ENCODE data around the gene NOL4L.
A peak's percentile ranks its signal among the peaks of the same experiment; 100 is the strongest.

The NOL4L gene

DNA sequence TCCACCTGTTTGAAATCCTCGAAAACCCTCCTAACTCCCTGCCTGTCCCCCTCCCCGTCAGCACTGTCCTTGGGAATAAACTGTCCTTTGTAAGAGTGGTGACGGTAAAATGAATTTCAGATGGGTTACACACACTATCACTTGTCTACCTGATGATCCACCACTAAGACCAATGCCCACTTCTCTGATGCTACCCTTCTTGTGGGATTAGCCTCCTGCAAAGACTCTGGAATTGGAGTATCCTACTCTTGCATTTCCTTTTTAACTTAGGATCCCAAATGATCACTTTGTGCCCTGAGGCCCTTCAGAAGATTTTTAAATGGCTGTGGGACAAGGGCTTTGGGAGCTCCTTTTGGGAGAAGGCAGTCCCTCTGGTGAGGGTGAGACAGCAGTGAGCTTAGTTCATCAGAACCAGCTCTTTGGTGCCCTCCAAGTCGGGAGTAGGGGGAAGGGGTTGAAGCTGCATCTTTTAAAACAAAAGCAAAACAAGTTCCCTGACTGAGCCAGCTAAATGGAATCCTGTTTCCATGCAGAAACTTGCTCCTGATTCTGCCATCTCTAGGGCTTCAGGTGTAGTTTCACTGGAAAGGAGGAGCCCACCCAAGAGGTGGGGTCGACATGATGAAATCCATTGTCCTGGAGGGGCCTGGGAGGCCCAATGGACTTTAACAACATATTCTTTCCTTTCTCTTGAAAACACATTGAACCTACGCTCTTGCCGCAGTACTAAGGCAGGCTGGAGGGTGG is 140.5 kb downstream of the NOL4L start:
- peak; percentile 32 for DNase-seq (ENCODE audit: low spot score)

DNA sequence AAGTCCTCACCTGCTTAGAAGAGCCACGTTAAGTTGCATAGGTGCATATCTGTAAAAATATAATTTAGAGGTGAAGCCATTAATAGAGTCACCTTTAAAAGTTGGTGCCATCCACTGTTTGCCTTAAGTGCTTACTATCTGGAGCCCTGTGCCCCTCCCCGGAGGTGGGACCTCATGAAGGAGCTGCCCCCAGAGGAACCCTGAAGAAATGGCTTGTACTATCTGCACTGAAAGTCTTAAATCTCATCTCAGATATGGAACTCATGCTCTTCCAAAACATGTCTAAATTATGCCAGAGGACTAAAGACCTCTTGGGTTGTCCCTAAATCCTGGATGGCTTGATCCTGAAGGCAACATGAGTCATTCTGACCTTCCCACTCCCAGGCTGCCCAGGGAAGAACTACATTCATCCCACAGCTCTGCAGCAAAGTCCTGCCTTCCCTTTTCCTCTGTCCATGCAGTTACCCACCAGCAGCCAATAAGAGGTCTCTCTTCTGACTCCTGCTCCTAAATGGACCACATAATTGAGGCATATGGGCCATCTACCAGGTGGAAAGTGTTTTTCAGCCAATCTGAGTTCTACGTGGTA is 141.7 kb downstream of the NOL4L start:
- DNase-seq (ENCODE audit: low spot score), result no peak

DNA sequence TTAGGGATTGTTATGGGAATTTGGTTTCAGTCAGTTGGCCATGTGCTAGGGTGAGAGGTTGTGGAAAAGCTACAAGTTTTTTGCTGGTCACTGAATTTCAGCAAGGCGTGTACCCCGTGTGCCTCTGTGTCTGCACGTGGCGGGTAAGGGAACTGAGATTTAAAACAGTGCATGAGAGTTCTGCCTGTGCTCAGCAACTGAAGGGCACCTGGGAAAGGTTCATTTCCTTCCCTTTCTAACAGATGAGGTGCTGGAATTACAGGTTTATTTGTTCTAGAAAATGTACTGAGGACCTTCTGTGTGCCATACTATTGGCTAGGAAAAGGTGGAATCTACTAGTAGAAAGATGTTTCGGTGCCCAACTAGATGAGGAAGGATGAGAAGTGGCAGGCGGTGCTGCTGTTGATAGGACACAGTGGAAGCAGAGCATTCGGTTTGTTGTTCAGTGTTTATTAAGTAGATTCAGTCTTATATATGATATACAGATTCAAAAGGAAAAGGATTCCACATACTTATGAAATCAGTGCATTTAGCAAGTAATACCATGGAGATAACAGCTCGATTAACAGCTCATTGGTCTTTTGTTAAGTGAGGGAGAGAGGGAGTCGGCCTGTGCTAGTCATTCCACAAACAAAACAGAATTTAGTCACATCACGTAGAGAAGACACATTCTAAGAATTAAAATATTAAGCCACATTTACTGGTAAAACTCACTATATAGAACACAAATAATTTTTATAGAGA is 142.3 kb downstream of the NOL4L start:
- no peak for DNase-seq (ENCODE audit: low spot score)

DNA sequence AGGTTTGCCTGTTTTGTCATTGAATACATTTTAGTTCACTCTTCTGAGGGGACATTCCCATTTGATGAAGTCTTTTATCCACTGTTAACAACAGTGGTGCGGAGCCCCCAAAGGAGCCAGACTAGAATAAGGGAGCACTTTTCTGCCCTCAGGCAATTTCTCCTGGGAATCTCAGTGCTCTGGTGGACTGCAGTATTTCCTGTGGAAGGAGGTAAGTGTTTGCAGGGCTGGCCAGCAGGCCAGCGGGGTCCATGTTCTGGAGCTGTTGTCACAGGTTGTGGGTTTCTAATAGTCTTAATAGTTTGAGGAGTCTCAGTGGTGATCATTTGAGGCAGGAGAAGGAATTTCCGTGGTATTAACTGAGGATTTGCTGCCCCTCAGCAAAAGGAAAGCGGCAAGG is 143.5 kb downstream of the NOL4L start:
- DNase-seq (ENCODE audit: low spot score), result no peak

DNA sequence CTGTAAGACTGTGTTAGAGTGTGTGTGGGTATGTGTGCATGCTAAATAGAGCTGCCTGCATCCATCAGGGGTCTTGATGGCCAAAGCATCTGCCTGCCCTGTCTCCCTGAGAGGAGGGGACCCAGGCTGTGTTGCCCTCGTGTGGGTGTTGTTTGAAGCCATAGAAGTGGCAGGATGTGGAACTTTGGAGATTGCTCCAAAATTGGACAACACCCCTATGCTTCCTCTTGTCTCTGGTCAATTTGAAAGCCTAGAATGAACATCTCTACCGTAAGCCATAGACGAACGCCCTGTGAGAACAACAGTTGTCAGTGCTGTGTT is 144.4 kb downstream of the NOL4L start:
- DNase-seq (ENCODE audit: low spot score), result no peak

DNA sequence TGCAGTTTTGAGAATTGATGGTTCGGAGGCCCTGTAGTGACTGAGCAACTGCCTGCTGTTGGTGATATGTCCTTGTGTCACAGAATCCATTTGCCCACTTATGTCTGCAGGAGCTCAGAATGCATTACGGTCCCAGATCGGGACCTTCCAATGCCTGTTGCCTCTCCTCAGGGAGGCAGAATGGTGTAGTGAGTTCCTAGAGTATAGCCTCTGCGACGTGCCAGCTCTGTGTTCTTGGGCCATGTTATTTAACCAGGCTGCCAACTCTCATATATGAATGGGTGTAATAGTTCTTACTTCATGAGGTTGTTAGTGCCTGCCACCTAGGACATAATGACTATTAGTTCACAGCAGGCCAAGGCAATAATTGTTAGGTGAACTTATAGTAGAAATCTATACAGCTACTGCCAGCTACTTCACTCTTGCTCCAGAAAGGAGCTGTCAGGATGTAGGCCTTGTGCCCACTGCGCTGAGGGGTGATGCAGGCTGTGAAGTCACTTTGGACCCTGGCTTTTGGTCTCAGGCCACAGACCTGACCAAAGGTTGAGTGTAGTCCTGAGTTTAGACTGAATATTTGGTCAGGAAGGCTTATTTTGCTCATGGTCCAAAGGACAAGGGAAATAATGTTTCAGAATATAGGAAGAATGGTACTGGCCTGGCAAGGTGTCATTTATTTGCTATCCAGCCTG is 144.9 kb downstream of the NOL4L start:
- no peak for DNase-seq (ENCODE audit: low spot score)

DNA sequence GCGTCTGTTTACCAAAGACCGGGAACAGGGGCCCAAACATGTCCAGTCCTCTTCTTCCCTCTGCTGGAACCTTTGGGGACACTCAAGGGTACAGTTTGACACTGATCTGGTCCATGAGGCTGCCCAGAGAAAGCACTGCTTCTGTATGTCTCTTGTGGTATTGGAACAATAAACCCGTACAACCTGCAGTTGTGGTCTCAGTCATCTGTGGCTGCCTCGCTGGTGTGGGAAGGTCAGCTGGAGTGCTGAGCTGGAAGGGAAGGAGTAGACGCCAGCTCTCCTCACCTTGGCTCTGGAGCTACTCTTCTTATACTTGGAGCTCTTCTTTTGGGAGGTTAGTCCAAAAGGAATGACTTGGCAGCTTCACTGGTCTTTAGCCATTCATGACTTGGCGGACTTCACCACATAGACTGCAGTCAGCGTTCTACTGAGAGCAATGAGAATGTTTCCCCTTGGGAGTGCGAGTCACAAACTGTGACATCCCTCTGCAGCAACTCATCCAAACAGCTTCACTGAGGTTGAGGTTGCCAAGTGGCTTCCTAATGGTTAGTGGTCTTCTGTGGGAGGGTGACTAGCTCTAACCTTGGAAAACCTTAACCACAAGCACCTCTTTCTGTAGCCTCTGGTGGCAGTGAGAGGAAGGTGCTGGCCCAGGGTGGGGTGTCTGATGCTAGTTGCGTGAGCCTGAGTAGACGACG is 145.9 kb downstream of the NOL4L start:
- DNase-seq (ENCODE audit: low spot score), result no peak

DNA sequence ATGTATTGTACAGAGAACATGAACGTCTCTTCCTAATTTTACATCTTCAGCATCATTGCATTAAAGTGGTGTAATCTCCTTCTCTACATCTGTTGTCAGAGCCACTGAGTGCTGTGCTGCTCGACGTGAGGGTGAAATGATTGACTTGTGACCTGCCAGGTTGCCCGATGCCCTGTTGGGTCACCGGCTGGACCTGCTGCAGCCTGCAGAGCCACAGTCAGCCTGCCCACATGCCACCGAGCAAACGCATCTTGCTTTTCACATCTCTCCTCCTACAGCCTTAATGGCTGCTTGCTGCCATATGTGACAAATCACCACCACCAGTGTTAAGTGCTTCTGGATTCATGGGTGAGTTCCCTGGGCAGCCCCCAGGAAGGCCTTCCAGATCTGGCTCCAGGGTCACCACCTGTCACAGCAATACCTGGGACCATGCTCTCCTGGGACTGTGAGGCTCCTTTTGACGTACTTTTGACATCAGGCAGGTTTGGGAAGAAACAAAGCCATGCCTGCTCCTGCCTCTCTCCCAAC is 146.7 kb downstream of the NOL4L start:
- no peak for DNase-seq (ENCODE audit: low spot score)

DNA sequence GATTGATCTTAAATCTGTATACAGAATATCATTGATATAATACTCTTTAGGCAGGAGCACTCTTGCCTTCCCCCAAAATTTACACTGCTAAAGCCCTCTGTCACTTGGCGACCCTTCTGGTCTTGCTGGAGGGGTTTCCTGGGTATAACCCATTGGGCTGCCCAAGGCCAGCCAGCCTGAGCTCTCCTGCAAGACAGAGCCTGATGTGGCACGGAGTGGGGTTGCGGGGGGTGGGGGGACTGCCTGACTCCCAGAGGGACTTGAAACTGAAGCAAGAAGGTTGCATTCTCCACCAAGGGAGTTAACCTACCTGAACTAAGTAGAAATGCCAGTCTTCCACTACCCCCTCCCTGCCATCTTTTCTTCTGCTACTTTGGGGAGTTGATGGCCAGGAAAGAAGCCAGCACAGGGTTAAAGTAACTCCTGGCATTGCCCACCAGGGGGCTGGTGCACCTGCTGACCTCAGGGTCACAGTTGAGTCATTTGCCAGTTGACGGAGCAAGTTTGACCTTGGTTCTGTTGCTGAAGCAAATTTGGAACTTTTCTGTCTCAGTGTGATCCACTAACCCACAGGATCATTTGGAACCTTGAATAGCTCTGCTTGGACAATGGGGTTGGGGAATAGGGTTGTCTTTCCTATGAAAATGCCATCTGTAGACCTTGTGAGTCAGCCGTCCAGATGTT is 147.6 kb downstream of the NOL4L start:
- no peak for DNase-seq (ENCODE audit: low spot score)

DNA sequence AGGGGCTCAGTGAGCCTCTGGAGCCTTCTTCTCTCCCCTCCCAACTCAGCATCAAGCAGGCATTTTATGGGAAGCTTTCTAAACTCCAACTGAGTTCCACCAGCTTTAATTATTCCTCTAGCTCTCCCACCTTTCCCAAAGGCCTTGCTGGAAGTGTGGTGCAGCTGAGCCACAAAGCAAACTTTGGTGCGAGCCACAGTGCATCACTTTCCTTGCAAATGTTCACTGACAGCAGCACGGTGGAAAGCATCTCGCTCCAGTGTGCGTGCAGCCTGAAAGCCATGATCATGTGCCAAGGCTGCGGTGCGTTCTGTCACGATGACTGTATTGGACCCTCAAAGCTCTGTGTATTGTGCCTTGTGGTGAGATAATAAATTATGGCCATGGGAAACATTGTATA is 148.2 kb downstream of the NOL4L start:
- no peak for DNase-seq (ENCODE audit: low spot score)

DNA sequence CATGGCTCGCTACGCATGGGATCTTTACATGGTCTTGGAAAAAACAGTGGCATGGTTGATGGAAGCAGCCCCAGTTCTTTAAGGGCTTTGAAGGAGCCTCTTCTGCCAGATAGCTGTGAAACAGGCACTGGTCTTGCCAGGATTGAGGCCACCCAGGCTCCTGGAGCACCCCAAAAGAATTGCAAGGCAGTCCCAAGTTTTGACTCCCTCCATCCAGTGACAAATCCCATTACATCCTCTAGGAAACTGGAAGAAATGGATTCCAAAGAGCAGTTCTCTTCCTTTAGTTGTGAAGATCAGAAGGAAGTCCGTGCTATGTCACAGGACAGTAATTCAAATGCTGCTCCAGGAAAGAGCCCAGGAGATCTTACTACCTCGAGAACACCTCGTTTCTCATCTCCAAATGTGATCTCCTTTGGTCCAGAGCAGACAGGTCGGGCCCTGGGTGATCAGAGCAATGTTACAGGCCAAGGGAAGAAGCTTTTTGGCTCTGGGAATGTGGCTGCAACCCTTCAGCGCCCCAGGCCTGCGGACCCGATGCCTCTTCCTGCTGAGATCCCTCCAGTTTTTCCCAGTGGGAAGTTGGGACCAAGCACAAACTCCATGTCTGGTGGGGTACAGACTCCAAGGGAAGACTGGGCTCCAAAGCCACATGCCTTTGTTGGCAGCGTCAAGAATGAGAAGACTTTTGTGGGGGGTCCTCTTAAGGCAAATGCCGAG is 148.8 kb downstream of the NOL4L start:
- no peak for DNase-seq (ENCODE audit: low spot score)

DNA sequence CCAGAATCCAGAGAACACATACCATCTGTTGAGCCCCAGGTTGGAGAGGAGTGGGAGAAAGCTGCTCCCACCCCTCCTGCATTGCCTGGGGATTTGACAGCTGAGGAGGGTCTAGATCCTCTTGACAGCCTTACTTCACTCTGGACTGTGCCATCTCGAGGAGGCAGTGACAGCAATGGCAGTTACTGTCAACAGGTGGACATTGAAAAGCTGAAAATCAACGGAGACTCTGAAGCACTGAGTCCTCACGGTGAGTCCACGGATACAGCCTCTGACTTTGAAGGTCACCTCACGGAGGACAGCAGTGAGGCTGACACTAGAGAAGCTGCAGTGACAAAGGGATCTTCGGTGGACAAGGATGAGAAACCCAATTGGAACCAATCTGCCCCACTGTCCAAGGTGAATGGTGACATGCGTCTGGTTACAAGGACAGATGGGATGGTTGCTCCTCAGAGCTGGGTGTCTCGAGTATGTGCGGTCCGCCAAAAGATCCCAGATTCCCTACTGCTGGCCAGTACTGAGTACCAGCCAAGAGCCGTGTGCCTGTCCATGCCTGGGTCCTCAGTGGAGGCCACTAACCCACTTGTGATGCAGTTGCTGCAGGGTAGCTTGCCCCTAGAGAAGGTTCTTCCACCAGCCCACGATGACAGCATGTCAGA is 149.6 kb downstream of the NOL4L start:
- no peak for DNase-seq (ENCODE audit: low spot score)

DNA sequence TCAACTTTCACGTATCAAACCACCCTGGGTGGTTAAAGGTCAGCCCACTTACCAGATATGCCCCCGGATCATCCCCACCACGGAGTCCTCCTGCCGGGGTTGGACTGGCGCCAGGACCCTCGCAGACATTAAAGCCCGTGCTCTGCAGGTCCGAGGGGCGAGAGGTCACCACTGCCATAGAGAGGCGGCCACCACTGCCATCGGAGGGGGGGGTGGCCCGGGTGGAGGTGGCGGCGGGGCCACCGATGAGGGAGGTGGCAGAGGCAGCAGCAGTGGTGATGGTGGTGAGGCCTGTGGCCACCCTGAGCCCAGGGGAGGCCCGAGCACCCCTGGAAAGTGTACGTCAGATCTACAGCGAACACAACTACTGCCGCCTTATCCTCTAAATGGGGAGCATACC is 150.7 kb downstream of the NOL4L start:
- DNase-seq (ENCODE audit: low spot score), result no peak

DNA sequence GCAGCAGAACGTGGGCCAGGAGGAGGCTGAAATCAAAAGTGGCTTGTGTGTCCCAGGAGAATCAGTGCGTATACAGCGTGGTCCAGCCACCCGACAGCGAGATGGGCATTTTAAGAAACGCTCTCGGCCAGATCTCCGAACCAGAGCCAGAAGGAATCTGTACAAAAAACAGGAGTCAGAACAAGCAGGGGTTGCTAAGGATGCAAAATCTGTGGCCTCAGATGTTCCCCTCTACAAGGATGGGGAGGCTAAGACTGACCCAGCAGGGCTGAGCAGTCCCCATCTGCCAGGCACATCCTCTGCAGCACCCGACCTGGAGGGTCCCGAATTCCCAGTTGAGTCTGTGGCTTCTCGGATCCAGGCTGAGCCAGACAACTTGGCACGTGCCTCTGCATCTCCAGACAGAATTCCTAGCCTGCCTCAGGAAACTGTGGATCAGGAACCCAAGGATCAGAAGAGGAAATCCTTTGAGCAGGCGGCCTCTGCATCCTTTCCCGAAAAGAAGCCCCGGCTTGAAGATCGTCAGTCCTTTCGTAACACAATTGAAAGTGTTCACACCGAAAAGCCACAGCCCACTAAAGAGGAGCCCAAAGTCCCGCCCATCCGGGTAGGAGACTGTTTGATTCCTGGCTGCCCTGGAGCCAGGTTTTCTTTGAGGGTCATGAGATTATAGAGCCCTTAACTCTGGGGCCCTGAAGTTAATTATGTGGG is 151.7 kb downstream of the NOL4L start:
- no peak for DNase-seq (ENCODE audit: low spot score)

DNA sequence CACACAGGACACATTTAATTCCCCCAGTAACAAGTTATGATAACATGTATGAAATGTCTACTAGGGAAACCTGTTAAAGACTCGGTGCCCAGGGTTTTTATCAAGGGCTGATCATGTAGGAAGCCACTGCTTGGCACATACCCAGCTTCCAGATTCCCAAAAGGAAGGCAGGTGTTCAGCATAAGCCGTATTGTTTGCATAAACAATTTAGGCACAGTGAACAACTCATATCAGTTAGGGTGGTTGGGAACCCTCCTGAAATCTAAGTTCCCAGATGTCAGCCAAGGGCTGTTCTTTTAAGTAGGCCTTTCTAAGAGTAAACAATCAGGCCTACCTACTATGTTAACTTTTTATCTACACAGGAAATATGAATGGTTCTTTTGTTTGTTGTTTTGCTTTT is 152.9 kb downstream of the NOL4L start:
- DNase-seq (ENCODE audit: low spot score), result no peak

DNA sequence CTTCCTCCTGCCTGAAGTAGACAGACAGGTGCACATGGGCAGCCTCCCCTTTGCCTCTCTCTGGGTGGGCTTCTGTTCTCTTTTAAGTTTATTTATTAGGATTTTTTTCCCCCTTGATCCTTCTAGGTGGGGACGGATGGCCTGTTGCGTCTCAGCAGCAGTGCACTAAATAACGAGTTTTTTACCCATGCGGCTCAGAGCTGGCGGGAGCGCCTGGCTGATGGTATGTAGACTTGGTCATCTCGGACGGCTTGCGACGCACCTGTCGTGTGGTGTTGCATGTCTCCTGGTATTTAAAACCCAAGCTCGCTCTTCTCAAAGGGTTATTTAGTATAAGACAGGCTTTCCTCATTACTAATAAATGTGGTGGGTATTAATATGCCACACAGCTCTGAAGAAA is 153.7 kb downstream of the NOL4L start:
- no peak for DNase-seq (ENCODE audit: low spot score)

DNA sequence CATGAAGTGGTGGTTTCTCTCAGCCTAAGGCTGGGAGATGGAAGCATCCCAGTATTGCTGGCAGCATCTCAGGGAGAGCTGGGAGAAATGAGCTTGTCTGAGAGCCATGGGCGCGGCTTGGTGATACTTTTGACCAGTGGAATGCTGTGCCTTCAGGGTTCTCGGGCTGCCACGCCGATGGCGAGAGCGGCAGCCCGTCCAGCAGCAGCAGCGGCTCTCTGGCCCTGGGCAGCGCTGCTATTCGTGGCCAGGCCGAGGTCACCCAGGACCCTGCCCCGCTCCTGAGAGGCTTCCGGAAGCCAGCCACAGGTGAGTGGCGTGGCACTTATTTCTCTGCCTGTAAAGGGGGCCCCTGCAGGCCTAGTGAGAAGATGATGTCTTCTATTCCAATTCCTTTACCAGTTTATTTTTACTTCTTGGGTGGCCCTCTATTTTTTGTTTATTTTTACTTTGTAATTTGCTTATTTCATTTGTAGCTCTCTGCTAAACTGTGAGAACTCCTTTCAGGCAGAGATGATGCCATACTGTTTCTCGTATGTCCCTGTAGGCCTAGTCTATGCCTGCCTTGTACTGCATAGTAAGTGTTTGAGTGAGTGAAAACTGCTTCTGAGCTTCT is 155.3 kb downstream of the NOL4L start:
- no peak for DNase-seq (ENCODE audit: low spot score)

DNA sequence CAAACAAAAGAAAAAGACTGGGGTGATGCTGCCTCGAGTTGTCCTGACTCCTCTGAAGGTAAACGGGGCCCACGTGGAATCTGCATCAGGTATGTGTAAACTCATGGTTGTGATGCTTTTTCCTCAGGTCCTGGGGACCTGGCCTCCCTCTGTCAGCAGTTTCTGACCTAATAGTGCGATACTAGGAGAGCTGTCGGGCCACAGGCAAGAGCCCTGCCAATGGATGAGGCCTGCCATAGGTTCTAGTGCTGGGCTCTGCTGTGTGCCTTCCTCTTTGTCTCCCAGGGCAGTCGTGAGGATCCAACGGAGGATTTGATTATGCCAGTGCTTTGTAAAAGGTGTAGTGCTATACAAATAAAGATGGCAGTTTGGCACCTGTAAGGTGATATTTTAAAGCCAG is 155.8 kb downstream of the NOL4L start:
- no peak for DNase-seq (ENCODE audit: low spot score)

DNA sequence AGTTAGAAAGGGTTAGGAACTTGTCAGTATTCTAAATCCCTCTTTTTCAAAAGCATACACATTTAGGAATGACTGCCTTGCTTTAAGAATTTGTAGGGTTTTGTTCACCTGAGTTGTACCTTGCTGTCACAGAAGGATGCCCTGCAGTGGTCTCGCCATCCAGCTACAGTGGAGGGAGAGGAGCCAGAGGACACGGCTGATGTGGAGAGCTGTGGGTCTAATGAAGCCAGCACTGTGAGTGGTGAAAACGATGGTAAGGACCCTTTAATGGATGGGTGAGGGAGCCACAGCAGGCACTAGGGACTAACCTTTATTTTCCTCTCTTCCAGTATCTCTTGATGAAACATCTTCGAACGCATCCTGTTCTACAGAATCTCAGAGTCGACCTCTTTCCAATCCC is 157.1 kb downstream of the NOL4L start:
- no peak for DNase-seq (ENCODE audit: low spot score)
